Measurements from ENCODE around the gene CDH4. TPM values are rescaled to one million over a fixed set of nuclear protein-coding genes. Genes with fewer than 3 reads are reported as not detected.

CDH4 gene
- total and polyA plus RNA-seq, 2 donors (not counting 1 experiment from before 2014, with no cell fraction given) = not detected

- H3K4me3 ChIP-seq (ENCODE audit: control extremely low read depth in 1 of 5, extremely low read depth in 1 of 5, insufficient read depth in 1 of 5, low read depth in 2 of 5, low read length in 4 of 5) = no peak overlapping the region
- no peaks in the 10 kb centered on the region for H3K79me2 ChIP-seq (ENCODE audit: control insufficient read depth, insufficient read depth, low read length)
- Mint-ChIP-seq H3K9me3 (ENCODE audit: insufficient read depth) (no peaks in the 10 kb centered on the region), H3K27me3 (no peaks in the 10 kb centered on the region), H3K27ac (no peak overlapping the region), H3K4me1 (no peaks in the 10 kb centered on the region), H3K4me3 (no peak overlapping the region)
- WGBS (ENCODE audit: insufficient coverage) = 96% methylated on average over 43 of the region's 43 CpGs
- DNase-seq (no peak), ATAC-seq (ENCODE audit: low read depth) (no peak)
- H3K27me3 ChIP-seq (replicated peaks in 1 of 4; ENCODE audit: control extremely low read depth in 1 of 4, control insufficient read depth in 3 of 4, insufficient read depth in 4 of 4, low read length in 3 of 4) = peaks cover 0 to 3% (median 0%) of the 10 kb centered on the region in 4 experiments
- peaks cover 0 to 35% (median 0%) of the 10 kb centered on the region in 3 donors for H3K9me3 ChIP-seq (ENCODE audit: control extremely low read depth in 1 of 3, control insufficient read depth in 2 of 3, insufficient read depth in 1 of 3, low read length in 2 of 3)
- H3K9ac ChIP-seq (ENCODE audit: low read length) = no peak overlapping the region
- H3K27ac ChIP-seq (ENCODE audit: low read length in 2 of 2) = no peak overlapping the region
- no peaks in the 10 kb centered on the region for H4K20me1 ChIP-seq (ENCODE audit: control insufficient read depth, insufficient read depth, low read length, poor library complexity, severe bottlenecking)
- TF ChIP-seq, protein P1, sequence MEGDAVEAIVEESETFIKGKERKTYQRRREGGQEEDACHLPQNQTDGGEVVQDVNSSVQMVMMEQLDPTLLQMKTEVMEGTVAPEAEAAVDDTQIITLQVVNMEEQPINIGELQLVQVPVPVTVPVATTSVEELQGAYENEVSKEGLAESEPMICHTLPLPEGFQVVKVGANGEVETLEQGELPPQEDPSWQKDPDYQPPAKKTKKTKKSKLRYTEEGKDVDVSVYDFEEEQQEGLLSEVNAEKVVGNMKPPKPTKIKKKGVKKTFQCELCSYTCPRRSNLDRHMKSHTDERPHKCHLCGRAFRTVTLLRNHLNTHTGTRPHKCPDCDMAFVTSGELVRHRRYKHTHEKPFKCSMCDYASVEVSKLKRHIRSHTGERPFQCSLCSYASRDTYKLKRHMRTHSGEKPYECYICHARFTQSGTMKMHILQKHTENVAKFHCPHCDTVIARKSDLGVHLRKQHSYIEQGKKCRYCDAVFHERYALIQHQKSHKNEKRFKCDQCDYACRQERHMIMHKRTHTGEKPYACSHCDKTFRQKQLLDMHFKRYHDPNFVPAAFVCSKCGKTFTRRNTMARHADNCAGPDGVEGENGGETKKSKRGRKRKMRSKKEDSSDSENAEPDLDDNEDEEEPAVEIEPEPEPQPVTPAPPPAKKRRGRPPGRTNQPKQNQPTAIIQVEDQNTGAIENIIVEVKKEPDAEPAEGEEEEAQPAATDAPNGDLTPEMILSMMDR (IDR thresholded peaks at IDR 0.05) = no peak
- TF ChIP-seq EZH2 (IDR thresholded peaks at IDR 0.05; ENCODE audit: borderline replicate concordance, insufficient read depth, low read depth, low read length, poor library complexity, severe bottlenecking) = no peak
- no peak overlapping the region for H3K4me2 ChIP-seq (replicated peaks; ENCODE audit: low read depth, low read length, poor library complexity, severe bottlenecking)
- ChIA-PET CTCF (no interaction called here), POLR2A (no interaction called here)
- H3K36me3 ChIP-seq (replicated peaks in 1 of 2; ENCODE audit: control extremely low read depth in 1 of 2, control insufficient read depth in 1 of 2, extremely low read depth in 1 of 2, insufficient read depth in 2 of 2, low read length in 1 of 2) = no peaks in the 10 kb centered on the region
- H3K4me1 ChIP-seq (ENCODE audit: control insufficient read depth in 2 of 2, insufficient read depth in 2 of 2, low read length in 2 of 2) = no peaks in the 10 kb centered on the region
- H2AFZ ChIP-seq (ENCODE audit: insufficient read depth, low read depth, low read length, poor library complexity, severe bottlenecking) = no peak overlapping the region
- intact Hi-C loops (cut with micrococcal nuclease) = no loop called here
Observed at GRCh38 chr20:61927826-61928541, 675.9 kb downstream of the CDH4 start.

- no peak for DNase-seq
- CTCF ChIA-PET = no interaction called here
Observed at GRCh38 chr20:61929561-61929960, 677.5 kb downstream of the CDH4 start.

More at GRCh38 chr20:61929561-61929960, 677.5 kb downstream of the CDH4 start:
- Histone ChIP-seq H4K20me1 (ENCODE audit: control insufficient read depth, insufficient read depth, low read length, poor library complexity, severe bottlenecking) (no peaks in the 10 kb centered on the region), H3K9ac (ENCODE audit: low read length) (no peak overlapping the region), H3K4me1 (ENCODE audit: control insufficient read depth in 2 of 2, insufficient read depth in 2 of 2, low read length in 2 of 2) (no peaks in the 10 kb centered on the region), H3K27ac (ENCODE audit: low read length in 2 of 2) (no peak overlapping the region), H3K36me3 (replicated peaks in 1 of 2; ENCODE audit: control extremely low read depth in 1 of 2, control insufficient read depth in 1 of 2, extremely low read depth in 1 of 2, insufficient read depth in 2 of 2, low read length in 1 of 2) (no peaks in the 10 kb centered on the region), H3K79me2 (ENCODE audit: control insufficient read depth, insufficient read depth, low read length) (no peaks in the 10 kb centered on the region), H3K4me2 (replicated peaks; ENCODE audit: low read depth, low read length, poor library complexity, severe bottlenecking) (no peak overlapping the region), H2AFZ (ENCODE audit: insufficient read depth, low read depth, low read length, poor library complexity, severe bottlenecking) (no peak overlapping the region), H3K27me3 (replicated peaks in 1 of 4; ENCODE audit: control extremely low read depth in 1 of 4, control insufficient read depth in 3 of 4, insufficient read depth in 4 of 4, low read length in 3 of 4) (no peaks in the 10 kb centered on the region), H3K4me3 (ENCODE audit: control extremely low read depth in 1 of 5, extremely low read depth in 1 of 5, insufficient read depth in 1 of 5, low read depth in 2 of 5, low read length in 4 of 5) (no peak overlapping the region), H3K9me3 (ENCODE audit: control extremely low read depth in 1 of 3, control insufficient read depth in 2 of 3, insufficient read depth in 1 of 3, low read length in 2 of 3) (peaks cover 0 to 35% (median 0%) of the 10 kb centered on the region in 3 donors)
- Mint-ChIP-seq H3K27ac (no peak overlapping the region), H3K9me3 (ENCODE audit: insufficient read depth) (no peaks in the 10 kb centered on the region), H3K4me1 (no peaks in the 10 kb centered on the region), H3K27me3 (no peaks in the 10 kb centered on the region), H3K4me3 (no peak overlapping the region)
- intact Hi-C loops (cut with micrococcal nuclease) = no loop called here
- TF ChIP-seq EZH2 (IDR thresholded peaks at IDR 0.05; ENCODE audit: borderline replicate concordance, insufficient read depth, low read depth, low read length, poor library complexity, severe bottlenecking) = no peak
- TF ChIP-seq, protein P1 (IDR thresholded peaks at IDR 0.05) = no peak
- 96% methylated on average over 11 of the region's 12 CpGs for WGBS (ENCODE audit: insufficient coverage)
- no peak for ATAC-seq (ENCODE audit: low read depth)
- POLR2A ChIA-PET = no interaction called here

All from B cell (primary cell).